GM12872 (cell line): Measurements from ENCODE around the gene TAF5.

Experiments
- TF ChIP-seq, protein P1 (sequence below): IDR thresholded peaks from 3 replicates; pipeline ENCODE4 v1.5.1; 2011; ENCODE audit warnings: low read depth, mild to moderate bottlenecking, low read length, moderate library complexity; ENCODE audit not compliant: insufficient read depth

The TAF5 gene

GRCh38 chr10:103395754-103396066 lies 27.9 kb downstream of the TAF5 start:
- TF ChIP-seq, protein P1, sequence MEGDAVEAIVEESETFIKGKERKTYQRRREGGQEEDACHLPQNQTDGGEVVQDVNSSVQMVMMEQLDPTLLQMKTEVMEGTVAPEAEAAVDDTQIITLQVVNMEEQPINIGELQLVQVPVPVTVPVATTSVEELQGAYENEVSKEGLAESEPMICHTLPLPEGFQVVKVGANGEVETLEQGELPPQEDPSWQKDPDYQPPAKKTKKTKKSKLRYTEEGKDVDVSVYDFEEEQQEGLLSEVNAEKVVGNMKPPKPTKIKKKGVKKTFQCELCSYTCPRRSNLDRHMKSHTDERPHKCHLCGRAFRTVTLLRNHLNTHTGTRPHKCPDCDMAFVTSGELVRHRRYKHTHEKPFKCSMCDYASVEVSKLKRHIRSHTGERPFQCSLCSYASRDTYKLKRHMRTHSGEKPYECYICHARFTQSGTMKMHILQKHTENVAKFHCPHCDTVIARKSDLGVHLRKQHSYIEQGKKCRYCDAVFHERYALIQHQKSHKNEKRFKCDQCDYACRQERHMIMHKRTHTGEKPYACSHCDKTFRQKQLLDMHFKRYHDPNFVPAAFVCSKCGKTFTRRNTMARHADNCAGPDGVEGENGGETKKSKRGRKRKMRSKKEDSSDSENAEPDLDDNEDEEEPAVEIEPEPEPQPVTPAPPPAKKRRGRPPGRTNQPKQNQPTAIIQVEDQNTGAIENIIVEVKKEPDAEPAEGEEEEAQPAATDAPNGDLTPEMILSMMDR, result no peak

- TF ChIP-seq, protein P1, result peak; percentile 37; the same call in 2 of the 3 replicates
Observed at GRCh38 chr10:103396067-103396788, 28.5 kb downstream of the TAF5 start, which contains the start of the genes ATP5MK and PDCD11. ATP5MK (minus strand) TSS chr10:103396475; CDS start chr10:103392457, 4,018 bp downstream. PDCD11 (plus strand) TSS chr10:103396626; CDS start chr10:103398427, 1,801 bp downstream.

GRCh38 chr10:103396789-103397087 lies 29.0 kb downstream of the TAF5 start:
- TF ChIP-seq, protein P1, result no peak

GRCh38 chr10:103397191-103397825 lies 29.5 kb downstream of the TAF5 start:
- TF ChIP-seq, protein P1, result no peak

DNA sequence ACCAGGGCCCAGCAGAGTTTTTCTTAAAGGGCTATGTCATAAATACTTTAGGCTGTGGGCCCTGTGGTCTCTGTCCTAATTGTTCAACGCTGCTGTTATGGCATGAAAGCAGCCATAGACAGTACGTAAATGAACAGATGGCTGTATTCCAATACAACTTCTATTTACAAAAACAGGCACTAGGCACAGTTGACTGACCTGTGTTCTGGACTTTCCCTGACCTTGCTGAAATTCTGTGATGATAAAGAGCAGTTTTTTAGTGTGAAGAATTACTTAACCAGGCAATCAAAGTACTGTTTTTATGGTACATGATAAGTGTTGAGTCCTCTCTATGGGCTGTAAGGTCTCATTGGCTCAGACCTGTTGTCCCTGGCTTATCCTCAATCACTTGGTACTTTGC lies 45.8 kb downstream of the TAF5 start:
- TF ChIP-seq, protein P1, result no peak

- TF ChIP-seq, protein P1, result no peak
Observed at GRCh38 chr10:103415581-103415980, 47.8 kb downstream of the TAF5 start.

- TF ChIP-seq, protein P1, result peak; percentile 61
Observed at GRCh38 chr10:103416436-103417147, 48.8 kb downstream of the TAF5 start.
